T-helper 1 cell treated with Interleukin-12 subunit alpha and Interleukin-12 subunit beta and Interleukin-4 antibody, amounts not matched to agents 30 ng/mL and 1 ng/mL, for 36 hours (primary cell): ENCODE measurements around the gene SMOC2. TPM values are rescaled to one million over a fixed set of nuclear protein-coding genes. Genes with fewer than 3 reads are reported as not detected.

Experiments used
- intact Hi-C: fragments of 100-400 bp; cut with micrococcal nuclease; formaldehyde crosslinking; loops from one replicate; pipeline ENCODE4 v1.15.1; 2024
- total RNA-seq: library from RNA; stranded (reverse); gene quantifications from 2 replicates; pipeline ENCODE4 v1.2.3, GENCODE V29; 2022

The SMOC2 gene
- total RNA-seq, 1 donor from 2014 or later, result not detected

GRCh38 chr6:168442646-168443045 is 1.7 kb downstream of the SMOC2 start:
- intact Hi-C loops, result no loop called here

- intact Hi-C loops, result no loop called here
Observed at GRCh38 chr6:168447282-168447681, 6.3 kb downstream of the SMOC2 start.

GRCh38 chr6:168447700-168448099 is 6.7 kb downstream of the SMOC2 start:
- intact Hi-C loops, result no loop called here

- intact Hi-C loops, result no loop called here
Observed at GRCh38 chr6:168448243-168448855, 7.4 kb downstream of the SMOC2 start.

- intact Hi-C loops, result no loop called here
Observed at GRCh38 chr6:168450917-168451316, 9.9 kb downstream of the SMOC2 start.

GRCh38 chr6:168451805-168452517 is 11.0 kb downstream of the SMOC2 start:
- intact Hi-C loops, result no loop called here

- intact Hi-C loops, result no loop called here
Observed at GRCh38 chr6:168452685-168453377, 11.8 kb downstream of the SMOC2 start.

- intact Hi-C loops, result no loop called here
Observed at GRCh38 chr6:168455847-168456530, 15.0 kb downstream of the SMOC2 start.

GRCh38 chr6:168456907-168457652 is 16.1 kb downstream of the SMOC2 start:
- intact Hi-C loops, result no loop called here

GRCh38 chr6:168457653-168457934 is 16.6 kb downstream of the SMOC2 start:
- intact Hi-C loops, result no loop called here

GRCh38 chr6:168458101-168458500 is 17.1 kb downstream of the SMOC2 start:
- intact Hi-C loops, result no loop called here

- intact Hi-C loops, result no loop called here
Observed at GRCh38 chr6:168459572-168459971, 18.6 kb downstream of the SMOC2 start.

GRCh38 chr6:168462289-168462853 is 21.4 kb downstream of the SMOC2 start:
- intact Hi-C loops, result no loop called here

- intact Hi-C loops, result no loop called here
Observed at GRCh38 chr6:168464546-168464945, 23.6 kb downstream of the SMOC2 start.

GRCh38 chr6:168468045-168468444 is 27.1 kb downstream of the SMOC2 start:
- intact Hi-C loops, result no loop called here

GRCh38 chr6:168469521-168469920 is 28.5 kb downstream of the SMOC2 start:
- intact Hi-C loops, result no loop called here

- intact Hi-C loops, result no loop called here
Observed at GRCh38 chr6:168469926-168470325, 28.9 kb downstream of the SMOC2 start.

GRCh38 chr6:168472363-168472762 is 31.4 kb downstream of the SMOC2 start:
- intact Hi-C loops, result no loop called here

GRCh38 chr6:168473197-168473596 is 32.2 kb downstream of the SMOC2 start:
- intact Hi-C loops, result no loop called here

GRCh38 chr6:168475188-168476013 is 34.4 kb downstream of the SMOC2 start:
- intact Hi-C loops, result no loop called here
